GM18867 (cell line): ENCODE measurements around the gene GALNTL6.
A peak's percentile ranks its signal among the peaks of the same experiment; 100 is the strongest.
"Not testable (repeated sequence)": the region's sequence is repeated elsewhere in the genome, so short reads cannot be mapped to it uniquely, and the experiment has no call there.

Source experiments
- ATAC-seq: cut with Tn5 transposase; IDR thresholded peaks from one replicate; pipeline ENCODE4 v1.9.1; 2021; ENCODE audit warnings: mild to moderate bottlenecking, moderate library complexity; ENCODE audit not compliant: unreplicated experiment

Gene GALNTL6

GRCh38 chr4:173039617-173040577 is 1226.7 kb downstream of the GALNTL6 start:
- ATAC-seq: peak; percentile 41

DNA sequence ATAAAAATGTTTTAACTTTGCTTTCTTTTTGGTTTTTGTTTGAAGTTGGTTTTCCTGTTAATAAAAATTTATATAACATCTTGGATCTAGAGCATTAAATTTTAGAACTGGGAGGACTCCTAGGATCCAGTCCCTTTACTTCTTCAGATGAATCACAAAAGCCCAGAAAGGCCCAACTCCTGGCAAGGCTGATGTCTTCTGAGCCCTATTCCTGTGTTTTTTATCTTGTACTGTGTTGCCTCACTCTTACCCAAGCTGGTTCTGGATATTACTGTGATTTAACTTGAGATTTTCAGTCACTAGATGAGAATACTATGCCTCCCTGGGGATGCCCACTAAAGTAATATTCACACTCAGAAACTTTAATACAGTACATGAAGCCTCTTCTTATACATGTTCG is 1228.3 kb downstream of the GALNTL6 start:
- ATAC-seq: no peak

DNA sequence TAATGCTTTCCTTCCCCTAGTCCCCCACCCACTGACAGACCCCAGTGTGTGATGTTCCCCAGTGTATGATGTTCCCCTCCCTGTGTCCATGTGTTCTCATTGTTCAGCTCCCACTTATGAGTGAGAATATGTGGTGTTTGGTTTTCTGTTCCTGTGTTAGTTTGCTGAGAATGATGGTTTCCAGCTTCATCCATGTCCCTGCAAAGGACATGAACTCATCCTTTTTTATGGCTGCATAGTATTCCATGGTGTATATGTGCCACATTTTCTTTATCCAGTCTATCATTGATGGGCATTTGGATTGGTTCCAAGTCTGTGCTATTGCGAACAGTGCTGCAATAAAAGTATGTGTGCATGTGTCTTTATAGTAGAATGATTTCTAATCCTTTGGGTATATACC is 1228.9 kb downstream of the GALNTL6 start:
- ATAC-seq: not testable (repeated sequence)

DNA sequence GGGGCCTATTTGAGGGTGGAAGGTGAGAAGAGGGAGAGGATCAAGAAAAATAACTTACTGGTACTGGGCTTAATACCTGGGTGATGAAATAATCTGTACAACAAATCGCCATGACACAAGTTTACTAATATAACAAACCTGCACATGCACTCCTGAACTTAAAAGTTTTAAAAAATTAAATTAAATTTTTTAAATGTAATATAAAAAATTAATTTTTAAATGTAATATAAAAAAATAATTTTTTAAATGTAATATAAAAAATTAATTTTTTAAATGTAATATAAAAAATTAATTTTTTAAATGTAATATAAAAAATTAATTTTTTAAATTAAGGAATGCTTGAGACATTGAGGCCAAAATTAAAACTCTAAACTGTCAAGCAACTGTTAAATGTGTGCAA is 1231.1 kb downstream of the GALNTL6 start:
- ATAC-seq: no peak

- ATAC-seq: no peak
These were observed 1232.4 kb downstream of the GALNTL6 start for GRCh38 chr4:173045571-173045970.

DNA sequence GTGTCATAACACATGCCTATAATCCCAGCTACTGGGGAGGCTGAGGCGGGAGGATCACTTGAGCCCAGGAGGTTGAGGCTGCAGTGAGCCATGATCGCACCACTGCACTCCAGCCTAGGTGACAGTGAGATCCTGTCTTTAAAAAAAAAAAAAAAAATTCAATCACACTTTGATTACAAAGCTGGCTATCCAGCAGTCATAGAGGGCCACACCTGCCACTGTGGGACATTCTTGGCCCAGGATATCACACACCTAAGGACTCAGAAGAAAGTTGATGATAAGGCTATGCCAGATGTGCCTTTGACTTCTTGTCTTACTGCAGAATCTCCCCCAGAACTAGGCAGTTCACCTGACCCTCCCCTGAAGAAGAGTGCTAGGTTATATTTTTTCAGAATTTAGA is 1232.9 kb downstream of the GALNTL6 start:
- ATAC-seq: no peak

DNA sequence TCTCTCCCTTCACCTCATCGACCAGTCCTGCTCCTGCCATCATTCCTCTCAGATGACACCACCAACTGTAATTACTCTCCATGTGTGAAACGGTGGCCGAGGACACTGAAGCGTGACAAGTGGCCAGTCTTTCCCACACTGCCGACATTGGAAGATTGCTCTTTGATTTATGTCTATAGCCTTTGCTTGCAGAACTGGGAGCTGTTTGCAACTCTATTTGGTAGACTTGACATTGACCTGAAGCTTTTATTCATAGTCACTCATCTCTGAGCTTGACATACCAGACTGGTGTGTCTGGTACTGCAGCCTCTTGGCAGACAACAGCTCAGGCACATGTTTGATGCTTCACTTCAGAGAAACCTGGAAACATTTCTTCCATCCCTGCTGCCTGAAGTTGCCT is 1233.6 kb downstream of the GALNTL6 start:
- no peak for ATAC-seq

- no peak for ATAC-seq
These were observed 1238.0 kb downstream of the GALNTL6 start for GRCh38 chr4:173051232-173051631.

GRCh38 chr4:173051716-173052115 is 1238.5 kb downstream of the GALNTL6 start:
- no peak for ATAC-seq

DNA sequence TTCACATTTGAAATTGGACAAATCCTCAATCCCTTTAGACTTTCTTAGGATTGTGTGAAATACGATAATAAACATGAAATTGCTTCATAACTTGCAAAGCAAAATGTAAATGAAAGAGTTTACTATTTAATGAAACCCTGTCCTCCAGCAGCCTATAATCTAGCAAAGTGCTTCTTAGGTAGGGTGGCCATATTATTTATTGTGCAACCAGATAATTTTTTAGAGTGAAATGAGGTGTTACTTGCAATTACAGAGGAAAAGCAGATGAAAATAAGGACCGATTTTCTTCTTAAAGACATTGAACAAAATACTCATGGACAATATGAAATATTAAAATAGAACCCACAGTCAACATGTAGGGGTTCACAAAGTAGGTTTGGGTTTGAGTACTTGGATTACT is 1239.2 kb downstream of the GALNTL6 start:
- no peak for ATAC-seq

GRCh38 chr4:173056271-173056670 is 1243.1 kb downstream of the GALNTL6 start:
- no peak for ATAC-seq

- ATAC-seq: no peak
These were observed 1243.5 kb downstream of the GALNTL6 start for GRCh38 chr4:173056710-173057109.

DNA sequence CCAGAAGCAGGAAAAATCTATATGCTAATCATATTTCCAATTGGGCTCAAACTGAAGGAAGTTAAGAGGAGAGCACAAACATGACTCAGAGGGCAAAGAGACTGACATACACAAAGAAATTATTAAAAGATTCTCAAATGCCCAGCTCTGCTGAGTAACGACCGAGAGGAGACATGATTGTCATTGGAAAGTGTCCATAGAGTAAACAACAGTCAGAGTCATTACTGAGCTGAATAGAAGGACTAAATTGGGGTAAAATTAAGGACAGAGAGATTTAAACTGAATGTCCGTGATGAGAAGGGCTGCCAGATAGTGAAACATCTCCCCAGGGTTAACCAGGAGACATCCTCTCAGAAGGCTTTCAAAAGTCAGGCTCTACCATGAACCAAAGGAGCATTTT is 1244.2 kb downstream of the GALNTL6 start:
- no peak for ATAC-seq

- no peak for ATAC-seq
These were observed 1244.7 kb downstream of the GALNTL6 start for GRCh38 chr4:173057901-173058300.

DNA sequence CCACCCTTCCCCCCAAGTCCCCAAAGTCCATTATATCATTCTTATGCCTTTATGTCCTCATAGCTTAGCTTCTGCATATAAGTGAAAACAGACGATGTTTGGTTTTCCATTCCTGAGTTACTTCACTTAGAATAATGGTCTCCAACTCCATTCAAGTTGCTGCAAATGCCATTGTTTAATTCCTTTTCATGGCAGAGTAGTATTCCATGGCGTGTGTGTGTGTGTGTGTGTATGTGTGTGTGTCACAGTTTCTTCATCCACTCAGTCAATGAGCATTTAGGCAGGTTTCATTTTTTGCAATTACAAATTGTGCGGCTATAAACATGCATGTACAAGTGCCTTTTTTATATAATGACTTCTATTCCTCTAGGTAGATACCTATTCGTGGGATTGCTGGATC is 1248.0 kb downstream of the GALNTL6 start:
- no peak for ATAC-seq

DNA sequence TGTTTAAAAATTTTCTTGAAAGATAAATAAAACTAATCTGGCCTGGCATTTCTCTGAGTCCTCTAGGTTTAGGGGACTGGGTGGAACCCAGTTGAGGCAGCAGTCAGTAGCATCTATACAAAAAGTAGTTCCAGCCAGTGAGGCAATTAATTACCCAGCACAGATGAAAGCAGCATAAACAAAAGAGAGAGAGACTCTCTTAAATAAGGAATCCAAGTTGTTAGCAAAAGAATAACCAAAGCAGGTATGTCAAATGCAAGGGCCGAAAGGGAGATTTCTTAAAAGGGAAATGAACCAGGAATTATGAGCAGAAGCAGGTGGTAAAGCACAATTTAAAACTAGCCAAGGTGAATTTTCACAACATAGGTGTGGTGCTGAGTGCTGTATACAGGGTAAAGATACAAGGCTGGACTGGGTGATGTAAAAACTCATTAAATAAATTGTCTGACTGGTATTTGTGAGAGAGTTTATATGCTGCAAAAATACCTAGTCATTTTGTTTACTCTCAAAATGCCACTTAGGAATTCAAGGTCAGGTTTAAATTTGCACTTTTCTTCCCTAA is 1260.8 kb downstream of the GALNTL6 start:
- no peak for ATAC-seq

DNA sequence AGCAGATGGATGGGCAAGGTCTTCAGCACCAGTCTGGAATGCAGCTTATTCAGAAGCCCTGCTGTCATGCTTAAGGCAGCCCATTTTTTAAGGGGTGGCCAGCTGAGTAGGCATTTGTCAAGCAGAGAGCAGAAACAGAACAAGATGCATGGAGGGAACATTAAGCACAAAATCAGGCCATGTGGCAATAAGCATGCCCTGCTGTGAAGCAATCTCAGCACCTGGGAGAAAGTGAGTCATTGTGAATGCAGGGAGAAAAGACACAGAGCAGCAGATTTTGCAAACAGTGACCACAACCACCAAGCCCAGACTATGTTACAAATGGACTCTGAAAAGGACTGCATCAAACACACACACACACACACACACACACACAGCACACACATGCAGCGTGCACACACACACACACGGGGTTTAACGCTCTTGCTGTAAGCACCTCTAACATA is 1261.3 kb downstream of the GALNTL6 start:
- ATAC-seq: peak; percentile 60

GRCh38 chr4:173076903-173077634 is 1263.9 kb downstream of the GALNTL6 start:
- ATAC-seq: peak; percentile 67

DNA sequence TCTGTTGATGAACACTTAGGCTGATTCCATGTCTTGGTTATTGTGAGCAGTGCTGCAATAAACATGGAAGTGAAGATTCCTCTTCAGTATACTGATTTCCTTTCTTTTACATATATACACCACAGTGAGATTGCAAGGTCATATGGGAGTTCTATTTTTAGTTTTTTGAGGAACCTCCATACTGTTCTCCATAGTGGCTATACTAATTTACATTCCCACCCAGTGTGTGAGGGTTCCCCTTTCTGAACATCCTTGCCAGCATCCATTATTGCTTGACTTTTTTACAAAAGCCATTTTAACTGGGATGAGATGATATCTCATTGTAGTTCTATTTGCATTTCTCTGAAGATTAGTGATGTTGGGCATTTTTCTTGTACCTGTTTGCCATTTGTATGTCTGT is 1274.9 kb downstream of the GALNTL6 start:
- no peak for ATAC-seq
